GM18517 (cell line): ENCODE results near the gene WDR82.

Experiments
- ATAC-seq: cut with Tn5 transposase; IDR thresholded peaks from one replicate; pipeline ENCODE4 v1.9.1; 2021; ENCODE audit warnings: mild to moderate bottlenecking, moderate library complexity; ENCODE audit not compliant: unreplicated experiment

Gene WDR82

GRCh38 chr3:52210037-52210436 lies 68.4 kb downstream of the WDR82 start:
- no peak for ATAC-seq

- ATAC-seq = no peak
Observed at GRCh38 chr3:52208556-52208955, 69.9 kb downstream of the WDR82 start.

GRCh38 chr3:52205727-52206372 lies 72.6 kb downstream of the WDR82 start:
- no peak for ATAC-seq
